DMS53 (cell line): Measurements from ENCODE around the gene RGS6.

ENCODE experiments used
- DNase-seq: peaks from one replicate; lab custom pipeline; 2025; lab: John Stamatoyannopoulos, UW

Gene RGS6

DNA sequence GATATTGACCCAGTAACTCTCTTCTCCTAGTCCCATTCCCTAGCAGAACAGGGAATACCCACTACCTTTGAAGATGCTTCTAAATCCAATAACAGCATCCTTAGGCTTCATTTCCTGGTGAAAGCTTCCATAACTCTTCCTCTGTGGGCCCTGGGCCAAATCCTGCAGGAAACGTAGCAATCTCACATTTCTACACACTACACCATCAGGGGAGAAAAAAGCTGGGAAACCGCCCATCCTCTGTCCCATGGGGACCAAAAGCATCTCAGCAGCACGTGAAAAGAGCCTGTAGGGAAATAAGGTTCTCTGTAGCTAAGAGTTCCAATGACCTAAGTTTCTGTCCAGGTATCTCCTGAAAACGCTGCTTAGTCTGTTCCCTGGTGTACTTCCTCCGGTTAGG is 621.4 kb downstream of the RGS6 start:
- no peak for DNase-seq

DNA sequence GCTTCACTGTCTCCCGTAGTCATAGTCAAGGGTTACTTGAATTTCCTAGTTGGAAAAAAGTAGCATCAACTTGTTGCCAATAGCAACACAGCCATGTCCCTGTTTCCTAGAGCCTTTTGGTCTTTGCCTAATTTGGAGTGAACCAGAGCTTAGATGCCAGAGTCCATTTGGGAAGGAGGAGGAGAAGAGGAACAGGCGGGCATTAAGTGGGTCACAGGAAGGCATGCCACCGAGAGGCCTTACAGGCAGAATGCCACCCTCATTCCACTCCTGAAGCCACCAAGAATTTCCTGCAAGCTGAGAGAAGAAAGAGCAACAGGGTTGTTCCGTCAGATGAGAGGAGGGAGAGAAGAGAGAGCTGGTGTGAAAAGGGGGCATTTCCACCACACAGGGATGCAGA is 622.2 kb downstream of the RGS6 start:
- DNase-seq, result no peak

DNA sequence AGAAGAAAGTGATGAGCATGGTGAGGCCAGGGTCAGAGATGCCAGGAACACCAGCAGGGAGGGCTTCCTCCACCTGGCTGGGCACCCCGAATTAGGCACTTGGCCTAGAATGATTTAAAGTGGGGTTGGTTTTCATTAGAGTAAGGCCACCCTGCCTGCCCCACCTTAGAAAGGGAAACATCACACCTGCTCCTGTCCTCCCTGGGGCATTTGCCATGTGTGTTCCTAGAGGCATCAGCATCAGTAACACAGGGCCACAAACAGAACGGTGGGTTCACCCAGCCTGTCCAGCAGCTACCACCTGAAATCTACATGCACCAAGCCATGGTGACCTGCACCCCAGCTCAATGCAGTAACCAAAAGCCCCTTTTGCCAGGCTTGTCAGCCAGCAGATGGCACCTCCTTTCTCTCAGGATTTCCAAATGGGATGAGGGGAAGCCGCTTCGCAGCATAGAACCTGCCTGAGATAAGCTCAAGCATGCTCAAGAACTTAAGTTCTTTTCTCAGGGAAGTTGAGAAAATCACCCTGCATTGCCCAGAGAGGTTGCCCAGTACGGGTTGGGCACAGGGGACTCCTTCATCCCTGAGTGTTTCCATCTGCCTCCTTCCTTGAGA is 622.9 kb downstream of the RGS6 start:
- no peak for DNase-seq

DNA sequence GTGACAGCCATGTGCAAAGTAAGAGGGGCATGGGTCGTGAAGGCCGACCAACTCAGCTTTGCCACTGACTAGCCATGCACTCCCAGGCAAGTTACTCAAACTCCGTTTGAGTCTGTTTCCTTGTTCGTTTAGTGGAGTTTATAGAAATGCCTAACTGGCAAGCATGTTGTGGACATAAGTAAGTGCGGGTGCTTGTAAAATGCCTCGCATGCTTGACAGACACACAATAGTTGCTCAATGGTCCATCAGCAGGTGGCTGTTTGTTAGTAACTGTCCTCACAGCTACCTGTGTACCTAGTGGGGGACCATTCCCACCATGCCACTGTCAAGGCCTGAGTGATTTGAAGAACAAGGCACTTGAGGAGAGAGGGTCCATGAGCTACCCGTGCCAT is 623.4 kb downstream of the RGS6 start:
- no peak for DNase-seq

DNA sequence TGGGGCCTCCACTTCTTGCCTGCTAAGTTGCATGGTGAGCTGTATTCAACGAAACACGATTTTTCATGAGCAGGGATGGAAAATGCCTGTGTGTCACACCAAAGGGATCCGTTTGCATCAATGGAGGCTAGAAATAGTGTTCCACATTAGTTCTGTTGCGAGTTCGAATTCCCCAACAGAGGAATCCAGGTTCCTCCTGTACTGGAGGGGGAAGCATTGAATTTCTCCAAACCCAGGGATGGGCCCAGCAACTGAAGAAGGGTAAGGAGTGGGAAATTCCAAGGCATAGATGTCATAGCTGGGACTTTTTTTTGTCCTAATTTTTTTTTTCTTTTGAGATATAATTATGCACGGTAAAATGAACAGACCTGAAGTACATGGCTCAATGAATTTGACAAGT is 625.4 kb downstream of the RGS6 start:
- no peak for DNase-seq

DNA sequence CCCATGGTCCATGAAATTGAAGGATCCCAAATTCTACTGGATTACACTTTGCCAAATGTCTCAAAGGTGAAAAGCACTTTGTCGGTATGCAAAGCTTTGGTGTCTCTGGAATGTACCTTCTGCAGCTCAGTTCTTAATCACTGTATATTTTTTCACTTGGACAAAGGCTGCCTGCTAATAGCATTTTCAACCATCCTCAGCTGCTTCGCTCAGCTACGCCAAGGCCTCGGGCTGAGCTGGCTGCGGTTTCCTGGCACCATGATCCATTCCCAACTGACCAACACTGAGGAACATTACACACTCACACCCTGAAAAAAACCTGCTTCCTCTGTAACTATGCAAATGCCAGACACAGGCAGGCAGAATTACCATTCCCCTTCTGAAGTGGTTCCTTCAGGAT is 626.5 kb downstream of the RGS6 start:
- DNase-seq, result no peak

DNA sequence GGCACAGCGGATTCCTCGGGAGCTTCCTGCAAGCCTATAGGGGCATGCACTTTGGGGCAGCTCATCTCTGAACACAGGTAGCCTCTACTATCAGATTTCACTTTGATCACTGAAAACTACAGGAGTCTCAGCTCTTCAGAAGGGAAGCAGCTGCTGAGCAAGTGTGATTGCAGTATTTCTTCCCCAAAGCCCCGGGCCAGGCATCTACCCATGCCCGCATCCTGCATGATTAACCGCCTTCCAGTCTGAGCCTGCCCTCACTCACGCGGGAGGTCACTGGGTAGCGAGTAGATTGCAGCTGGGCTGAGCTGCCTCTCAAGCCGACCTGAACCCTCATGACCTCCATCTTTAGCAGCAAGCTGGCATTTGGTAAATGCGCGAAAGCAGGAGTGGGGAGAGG is 627.0 kb downstream of the RGS6 start:
- DNase-seq, result no peak

DNA sequence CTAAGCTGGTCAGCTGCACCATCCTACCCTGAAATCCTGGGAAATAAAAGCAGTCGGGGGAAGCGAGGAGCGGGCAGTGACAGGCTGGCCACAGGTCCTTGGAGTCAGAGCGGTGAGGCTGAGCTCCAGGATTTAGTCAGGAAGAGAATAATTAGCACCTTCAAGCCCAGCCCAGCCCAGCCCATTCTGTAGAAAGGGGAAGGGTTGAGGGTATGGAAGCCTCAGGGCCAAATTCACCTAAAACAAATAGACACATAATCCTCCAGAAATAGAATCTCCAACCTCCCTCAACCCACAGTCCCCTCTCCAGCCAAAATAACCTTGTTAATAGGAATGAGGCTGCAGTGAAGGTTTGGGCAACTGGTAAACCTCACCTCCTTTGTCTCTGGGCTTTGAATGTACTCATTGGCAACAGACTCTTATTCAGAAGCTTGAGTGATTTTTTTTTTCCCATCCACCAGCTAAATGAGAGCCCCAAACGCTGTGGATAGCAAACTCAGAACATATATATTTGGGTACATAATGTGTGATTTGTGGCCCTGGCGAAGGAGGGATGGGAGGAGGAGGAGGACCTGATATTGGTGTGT is 627.5 kb downstream of the RGS6 start:
- DNase-seq, result no peak

DNA sequence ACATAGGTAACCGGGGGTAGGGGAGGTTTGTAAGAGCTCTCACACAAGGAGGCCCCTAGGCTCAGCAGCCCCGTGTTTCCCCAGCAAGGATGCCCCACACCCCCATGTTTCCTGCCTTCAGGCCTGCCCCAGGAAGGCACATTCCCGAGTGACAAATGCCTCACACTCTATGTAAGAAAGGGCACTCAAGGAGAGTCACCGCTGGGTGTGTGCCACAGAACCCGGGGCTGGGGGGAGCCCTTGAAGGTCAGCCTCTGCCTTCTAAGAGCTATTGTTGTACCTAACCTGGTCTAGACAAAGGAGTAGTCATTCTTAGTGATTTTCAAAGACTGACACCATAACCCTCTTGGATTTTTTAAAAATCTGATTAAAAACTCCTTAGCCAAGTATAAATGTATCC is 628.1 kb downstream of the RGS6 start:
- DNase-seq, result no peak

DNA sequence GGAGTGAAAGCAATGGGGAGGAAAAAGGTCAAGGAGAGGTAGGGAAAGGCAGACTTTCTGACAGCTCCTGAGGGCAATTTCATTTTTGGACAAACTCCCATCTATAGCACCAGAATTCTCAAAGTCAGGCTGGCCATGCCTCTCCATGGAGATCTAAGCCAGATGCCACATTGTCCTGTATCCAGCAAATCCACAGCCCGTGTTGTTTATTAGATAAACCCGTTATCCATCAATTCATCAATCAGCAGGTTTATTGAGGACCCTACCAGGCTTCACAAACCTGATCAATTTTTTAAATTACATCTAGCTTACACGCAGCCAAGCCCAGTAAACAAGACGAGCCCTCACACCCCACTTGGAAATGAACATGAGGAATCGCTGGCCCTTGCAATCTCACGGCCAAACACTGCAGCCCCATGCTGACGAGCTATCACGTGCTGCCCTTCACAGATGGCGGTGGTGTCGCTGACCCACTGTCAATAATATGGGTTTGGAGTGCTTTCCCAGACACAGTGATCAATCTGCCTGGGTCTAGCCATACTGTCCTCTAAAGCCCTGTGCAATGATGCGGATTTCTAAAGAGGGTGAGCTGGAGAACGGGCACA is 628.8 kb downstream of the RGS6 start:
- no peak for DNase-seq

DNA sequence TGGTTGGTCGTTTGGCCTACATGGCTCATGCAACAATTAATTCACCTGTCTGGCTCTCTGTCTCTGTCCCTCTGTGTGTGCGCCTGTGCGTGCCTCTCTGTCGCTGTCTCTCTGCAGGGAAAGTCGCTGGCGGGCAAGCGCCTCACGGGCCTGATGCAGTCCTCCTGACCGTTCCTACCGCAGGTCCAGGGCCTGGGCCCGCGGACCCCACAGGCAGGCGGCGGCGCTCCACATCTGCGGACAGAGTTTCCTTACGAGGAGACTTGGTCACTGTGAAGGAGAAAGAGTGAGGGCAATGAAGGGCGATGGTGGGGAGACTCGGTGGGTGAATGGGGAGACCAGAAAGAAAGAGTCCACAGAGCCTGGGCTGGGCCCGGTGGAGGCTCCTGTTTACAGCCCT is 630.1 kb downstream of the RGS6 start:
- DNase-seq, result no peak

DNA sequence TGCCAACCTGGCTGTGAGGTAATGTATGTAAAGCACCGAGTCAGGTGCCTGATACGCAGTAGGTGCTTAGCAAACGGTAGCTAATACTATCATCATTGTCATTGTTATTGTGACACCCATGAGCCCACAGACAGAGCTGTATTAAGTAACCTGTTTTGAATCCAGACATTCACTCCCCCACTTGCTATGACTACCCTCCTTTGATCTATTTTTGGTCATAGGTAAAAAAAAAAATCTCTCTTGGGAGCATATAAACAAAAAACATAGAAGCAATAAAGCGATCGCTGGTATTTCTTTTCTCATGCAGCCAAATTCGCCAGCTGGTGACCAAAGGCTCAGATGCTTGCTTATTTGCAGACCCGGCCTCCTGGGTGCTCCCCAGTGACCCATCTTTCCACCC is 631.4 kb downstream of the RGS6 start:
- no peak for DNase-seq

DNA sequence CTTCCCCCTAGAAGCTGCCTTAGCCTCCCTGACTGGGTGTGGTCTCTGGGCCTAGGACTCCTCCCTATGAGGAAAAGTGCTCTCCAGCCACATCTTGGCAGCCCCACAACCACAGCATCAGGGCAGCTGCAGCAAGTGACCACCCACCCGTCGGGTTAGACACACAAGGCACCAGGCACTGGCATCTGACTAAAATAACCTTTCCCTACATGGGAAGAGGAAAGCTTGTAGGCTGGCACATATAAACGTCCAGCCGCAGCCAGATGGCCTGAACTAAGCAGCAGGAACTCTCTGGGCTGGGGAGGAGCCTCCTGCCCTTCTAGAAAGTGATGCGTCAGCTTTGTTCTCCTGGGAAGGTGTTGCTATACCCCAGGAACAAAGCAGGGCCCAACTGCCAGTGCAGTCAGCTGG is 632.9 kb downstream of the RGS6 start:
- no peak for DNase-seq

DNA sequence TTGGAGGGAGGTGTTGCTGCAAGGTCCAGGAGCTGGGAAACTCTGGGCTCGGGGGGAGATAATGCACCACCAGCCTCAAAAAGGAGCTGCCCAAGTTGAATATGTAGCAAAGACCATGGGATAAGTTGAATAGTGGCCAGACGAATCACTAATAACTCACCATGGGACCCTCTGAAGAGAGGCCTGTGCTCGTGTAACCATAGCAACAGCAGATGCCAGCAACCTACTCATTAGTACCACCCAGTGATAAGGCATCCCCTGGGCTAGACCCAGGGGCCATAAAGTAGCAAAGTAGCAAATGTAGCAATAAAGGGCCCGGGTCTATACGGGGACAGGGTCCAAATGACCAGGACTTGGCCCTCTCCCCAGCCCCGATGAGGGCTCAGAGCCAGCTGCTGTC is 633.7 kb downstream of the RGS6 start:
- no peak for DNase-seq

DNA sequence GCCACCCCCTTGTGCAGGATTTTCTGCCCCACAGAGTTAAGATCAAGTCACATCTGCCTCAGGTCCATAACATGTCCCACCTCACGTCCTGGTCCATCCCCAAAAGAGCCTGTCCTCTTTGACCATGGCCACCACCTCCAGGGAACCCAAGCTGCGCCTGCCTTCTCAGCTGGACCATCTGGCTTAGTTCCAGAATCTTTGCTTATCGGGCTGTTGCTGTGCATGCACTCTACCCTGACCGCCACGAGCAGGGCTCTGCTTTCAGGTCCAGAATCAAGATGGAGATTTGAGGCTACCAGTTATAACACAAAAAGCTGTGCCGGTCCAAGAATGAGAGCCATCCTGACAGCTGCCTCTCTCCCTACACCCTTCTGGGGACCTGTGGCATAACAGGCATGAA is 635.0 kb downstream of the RGS6 start:
- DNase-seq, result no peak

DNA sequence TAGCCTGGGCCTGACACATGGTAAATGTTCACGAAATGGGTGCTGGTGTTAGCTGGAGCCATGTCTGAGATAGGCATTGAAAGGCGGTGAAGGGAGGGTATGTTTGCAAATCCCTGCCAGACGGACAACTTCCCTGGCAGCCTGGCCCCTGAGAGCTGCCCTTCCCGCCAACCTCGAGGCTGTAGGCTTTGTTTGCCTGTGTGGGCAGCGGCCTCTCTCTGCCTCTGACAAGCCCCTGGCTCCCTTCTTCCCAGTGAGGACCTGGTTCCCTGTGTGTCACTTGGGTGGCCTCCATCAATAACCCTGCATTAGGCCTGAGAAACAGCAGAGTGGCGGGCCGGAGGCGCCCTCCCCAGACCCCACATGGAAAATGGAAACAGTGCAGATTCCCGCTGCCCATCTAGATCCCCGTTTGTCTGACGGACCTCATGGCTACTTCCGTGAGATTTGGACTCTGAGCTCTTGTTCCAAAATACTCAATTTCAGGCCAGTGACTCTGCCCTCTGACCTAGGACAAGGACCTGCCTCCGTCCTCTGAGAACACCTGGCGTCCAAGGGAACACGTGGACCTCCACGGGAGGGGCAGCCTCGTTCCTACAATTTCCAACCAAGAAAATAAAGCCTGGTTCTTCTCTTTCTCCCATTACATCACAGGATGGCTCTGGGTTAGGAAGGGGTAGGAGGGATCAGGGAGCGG is 636.2 kb downstream of the RGS6 start:
- no peak for DNase-seq

DNA sequence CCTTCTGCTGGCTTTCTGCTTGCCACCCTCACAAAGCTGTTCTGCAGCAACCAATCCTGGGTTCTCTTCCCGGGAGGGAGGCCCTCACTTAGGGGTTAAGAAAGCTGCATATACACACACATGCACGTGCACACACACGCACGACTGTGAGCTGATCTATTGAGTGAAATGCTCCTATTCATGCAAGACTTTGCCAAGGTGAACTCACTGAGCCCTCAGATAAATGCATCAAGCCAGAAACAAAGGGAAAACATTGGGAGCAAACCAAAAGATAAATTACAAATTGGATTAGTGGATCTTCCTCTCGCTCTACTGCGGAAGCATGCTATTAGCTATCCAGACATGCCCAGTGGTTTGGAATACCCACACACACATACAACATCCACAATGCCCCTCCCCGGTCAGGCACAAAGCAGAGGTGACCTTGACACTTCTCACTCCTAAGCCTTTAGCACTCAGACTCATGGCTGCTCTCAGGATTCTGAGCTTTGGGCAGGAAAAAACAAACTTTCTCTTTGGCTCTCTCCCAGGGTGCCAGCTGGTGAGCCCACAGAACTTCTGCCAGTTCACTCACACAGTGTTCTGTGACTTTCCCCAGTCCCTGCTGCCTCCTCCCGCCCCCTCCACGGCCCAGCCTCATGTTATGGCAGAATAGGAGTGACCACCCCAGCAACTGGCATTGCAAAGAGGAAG is 641.6 kb downstream of the RGS6 start:
- DNase-seq, result no peak

DNA sequence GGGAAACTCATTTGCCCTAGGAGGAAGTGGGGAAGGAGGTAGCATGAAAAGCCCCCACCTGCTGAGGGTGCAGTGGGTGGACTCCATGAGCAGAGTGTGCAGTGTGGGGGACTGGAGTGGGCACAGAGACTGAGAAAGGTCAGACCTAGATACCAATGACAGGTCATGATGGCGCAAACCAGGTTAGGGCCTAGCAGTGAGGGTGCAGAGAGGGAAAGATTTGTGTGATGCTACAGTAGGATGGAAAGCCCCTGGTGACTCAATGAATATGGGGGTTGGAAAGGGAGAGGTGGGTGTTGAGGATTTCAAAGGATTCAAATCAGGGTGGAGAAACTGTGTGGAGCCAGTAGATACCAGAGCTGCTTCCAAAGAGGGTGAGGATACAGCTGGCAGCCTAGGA is 642.5 kb downstream of the RGS6 start:
- DNase-seq, result no peak

DNA sequence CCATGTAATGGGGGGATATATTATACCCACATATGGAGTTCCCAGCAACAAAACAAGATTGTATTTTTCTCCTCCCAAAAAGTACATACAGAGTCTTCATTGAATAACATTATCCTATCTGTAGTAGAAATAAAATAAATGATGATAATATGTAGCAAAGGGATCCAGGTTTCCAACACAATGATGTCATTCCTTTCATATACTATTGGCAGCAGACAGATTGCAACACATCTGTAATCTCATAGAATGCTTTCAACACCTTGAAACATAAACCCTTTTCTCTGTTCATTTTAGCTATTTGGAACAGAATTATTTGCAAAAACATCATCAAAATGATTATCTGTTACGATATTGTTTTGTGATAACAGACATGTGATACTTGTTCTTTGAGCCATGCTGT is 644.0 kb downstream of the RGS6 start:
- no peak for DNase-seq

DNA sequence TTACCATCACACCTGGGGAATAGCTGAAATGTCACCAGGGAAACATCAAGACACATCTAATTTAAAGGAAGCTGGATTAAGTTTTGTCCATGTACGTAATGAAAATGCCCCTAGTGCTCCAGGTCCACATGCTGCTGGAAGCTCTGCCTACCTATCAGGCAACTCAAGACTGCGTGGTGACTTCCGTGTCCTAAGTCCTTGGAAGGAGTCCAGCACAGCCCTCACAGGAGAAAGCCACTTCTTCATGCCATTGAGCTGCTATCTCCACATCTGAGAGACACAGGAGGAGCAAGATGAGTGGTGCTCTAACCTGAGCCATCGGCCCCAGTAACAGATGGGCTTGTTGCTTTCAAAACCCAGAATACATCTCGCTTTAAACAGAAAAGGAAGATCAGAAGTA is 645.3 kb downstream of the RGS6 start:
- no peak for DNase-seq

DNA sequence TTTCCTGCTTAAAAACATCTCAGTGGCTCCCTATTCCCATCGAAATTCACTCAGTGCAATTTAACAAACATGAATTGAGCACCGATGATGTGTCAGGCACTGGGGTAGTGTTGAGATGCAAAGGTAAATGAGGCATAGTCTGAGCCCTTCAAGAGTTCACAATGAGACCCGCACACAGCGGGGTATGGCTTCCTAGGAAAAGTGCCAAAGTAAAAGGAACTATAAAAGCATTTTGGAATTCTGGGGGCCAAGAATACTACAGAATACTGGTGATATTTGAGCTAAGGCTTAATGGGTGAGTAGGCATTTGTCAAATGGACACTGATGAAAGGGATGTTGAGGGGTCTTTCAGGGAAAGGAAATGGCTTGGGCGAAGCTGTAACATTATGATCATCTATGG is 646.3 kb downstream of the RGS6 start:
- no peak for DNase-seq

DNA sequence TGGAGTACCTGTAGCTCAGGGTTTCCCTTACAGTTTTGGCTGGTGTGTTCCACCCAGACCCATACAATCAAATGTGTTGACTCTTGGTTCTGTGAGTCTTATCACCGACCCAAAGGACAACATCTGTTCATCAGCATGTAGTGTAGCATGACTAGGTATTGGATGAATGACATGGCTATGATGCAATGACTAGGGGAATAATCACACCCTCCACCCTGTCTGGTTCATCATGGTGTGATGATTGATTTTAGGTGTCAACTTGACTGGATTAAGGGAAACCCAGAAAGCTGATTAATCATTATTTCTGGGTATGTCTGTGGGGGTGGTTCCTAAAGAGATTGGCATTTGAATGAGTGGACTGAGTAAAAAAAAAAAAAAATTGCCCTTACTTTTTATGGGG is 650.4 kb downstream of the RGS6 start:
- no peak for DNase-seq
